Frontal cortex (tissue), 1 donor: Measurements from ENCODE around the gene SNRK. TPM values are rescaled to one million over a fixed set of nuclear protein-coding genes. Genes with fewer than 3 reads are reported as not detected.

Experiments
- total RNA-seq: library from RNA; depleted of rRNA; stranded (reverse); fragments of >200 nt; gene quantifications from one replicate; pipeline ENCODE4 v1.2.3, GENCODE V29; 2014

Gene SNRK
- total RNA-seq, 1 donor from 2014 or later, result 97.8 TPM

Other genes starting within 250 kb of the SNRK start
- gene POMGNT2, start 180.5 kb upstream of the SNRK start, total RNA-seq, result 18.8 TPM